Measurements from ENCODE around the gene LSM12.
A peak's percentile ranks its signal among the peaks of the same experiment; 100 is the strongest.
"Not testable (repeated sequence)": the region's sequence is repeated elsewhere in the genome, so short reads cannot be mapped to it uniquely, and the experiment has no call there.

The LSM12 gene

DNA sequence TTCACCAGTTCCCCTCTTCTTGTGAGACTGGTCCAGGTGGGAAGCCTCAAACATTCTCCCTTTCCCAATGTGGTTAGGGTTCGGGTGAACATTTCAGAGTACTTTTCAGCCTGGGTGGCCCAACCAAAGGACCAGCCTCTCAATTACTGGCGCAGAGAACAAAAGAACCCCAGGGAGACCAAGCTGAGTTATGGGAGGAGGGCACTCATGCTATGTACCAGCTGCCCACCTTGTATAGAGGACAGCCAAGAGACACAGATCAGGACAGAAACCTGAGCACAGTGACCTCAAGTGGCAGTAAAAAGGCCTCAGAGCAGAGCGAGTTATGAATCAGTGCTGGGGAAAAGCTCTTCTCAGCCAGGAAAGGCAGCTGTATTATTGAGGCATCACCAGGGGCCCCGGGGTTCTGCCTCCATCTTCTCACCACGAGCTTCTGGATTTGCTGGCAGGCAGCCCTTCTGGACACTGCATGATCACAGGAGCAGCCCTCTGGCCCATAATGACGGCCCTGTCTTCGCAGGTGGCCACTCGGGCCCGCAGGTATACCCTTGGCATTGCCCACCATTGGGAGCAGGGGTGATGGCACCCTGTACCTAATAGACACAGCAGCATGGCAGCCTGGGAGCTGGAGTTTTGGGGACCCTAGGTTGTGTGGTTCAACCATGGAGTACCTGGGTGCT, 7.9 kb upstream of the LSM12 start:
- no peak for DNase-seq

DNA sequence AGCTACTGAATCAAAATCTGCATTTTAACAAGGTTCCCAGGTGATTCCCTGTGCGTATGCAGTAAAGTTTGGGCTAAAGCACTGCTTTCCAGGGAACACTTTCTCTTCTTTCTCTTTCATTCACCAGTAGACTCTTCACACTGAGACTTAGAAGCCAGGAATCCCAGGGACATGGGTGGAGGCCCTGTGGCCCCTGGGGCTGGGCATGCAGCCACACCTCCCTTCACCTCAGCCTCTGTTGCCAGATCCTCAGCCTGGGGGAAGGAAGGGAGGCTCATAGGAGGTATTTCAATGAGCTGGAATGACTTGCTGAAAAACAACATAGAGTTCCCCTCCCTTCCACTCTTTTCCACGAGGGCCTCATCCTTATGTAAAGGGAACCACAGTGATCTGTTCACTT, 5.3 kb upstream of the LSM12 start:
- DNase-seq, result no peak

DNA sequence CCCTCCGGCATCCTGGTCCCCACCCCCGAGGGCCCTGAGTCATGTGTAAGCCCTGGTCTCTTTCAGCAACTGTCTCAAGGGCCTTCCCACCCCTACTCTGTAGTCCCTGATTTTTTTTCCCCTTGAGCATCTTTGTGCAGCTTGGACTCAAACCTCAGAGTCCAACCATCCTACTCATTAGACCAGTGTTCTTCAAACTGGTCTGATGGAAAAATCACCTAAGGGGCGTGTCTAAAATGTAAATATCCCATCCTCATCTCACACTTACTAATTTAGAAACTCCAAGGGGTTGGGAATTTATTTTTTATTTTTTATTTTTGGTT, 4.7 kb upstream of the LSM12 start:
- DNase-seq, result no peak

GRCh38 chr17:44070455-44071197, 4.2 kb upstream of the LSM12 start, which contains the start of gene G6PC3:
Gene G6PC3 (plus strand): TSS chr17:44070735. CDS start chr17:44070966, 231 bp downstream.
- peak; percentile 82 for DNase-seq

DNA sequence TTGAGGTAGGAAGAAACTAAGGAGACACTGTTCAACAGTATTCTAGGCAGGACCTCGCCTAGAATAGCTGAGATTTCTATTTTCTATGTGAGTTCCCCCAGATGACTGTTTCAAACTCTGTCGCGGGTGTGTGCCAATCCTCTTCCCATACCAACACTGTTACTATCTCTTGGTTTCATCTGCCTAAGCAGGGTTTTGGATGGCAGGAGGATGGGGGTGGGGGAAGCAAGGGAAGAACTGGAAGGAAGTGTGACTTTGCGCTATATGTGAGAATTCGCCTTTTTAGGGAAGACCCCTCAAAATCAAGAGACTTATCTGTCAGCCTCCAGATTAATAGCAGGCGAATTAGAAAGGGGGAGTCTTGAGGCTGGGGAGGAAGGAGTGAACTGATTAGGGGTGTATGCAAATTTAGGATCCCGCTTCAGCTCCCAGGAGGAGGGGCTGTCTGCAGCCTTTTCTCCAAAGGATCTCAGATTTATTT, 3.5 kb upstream of the LSM12 start:
- DNase-seq, result no peak

DNA sequence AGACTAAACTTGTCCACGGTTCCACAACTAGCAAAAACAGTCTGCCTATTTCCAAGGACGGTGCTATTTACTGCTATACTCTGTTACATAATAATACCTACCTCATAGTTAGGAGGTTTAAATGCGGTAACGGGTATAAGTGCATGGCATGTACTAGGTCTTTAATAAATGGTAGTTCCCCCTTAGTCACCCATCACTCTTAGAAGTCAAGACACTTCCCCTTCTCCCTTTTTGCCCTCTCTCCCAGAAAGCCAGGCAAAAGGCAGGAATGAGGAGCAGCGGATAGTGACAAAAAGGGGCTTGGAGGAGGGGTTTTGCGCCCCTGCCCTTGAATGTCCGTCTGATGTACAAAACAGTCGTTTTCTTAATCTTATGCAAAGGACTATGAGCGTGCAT, 1.1 kb upstream of the LSM12 start:
- DNase-seq, result no peak

- no peak for DNase-seq
These were observed 735 bp downstream of the LSM12 start for GRCh38 chr17:44065668-44066203.

DNA sequence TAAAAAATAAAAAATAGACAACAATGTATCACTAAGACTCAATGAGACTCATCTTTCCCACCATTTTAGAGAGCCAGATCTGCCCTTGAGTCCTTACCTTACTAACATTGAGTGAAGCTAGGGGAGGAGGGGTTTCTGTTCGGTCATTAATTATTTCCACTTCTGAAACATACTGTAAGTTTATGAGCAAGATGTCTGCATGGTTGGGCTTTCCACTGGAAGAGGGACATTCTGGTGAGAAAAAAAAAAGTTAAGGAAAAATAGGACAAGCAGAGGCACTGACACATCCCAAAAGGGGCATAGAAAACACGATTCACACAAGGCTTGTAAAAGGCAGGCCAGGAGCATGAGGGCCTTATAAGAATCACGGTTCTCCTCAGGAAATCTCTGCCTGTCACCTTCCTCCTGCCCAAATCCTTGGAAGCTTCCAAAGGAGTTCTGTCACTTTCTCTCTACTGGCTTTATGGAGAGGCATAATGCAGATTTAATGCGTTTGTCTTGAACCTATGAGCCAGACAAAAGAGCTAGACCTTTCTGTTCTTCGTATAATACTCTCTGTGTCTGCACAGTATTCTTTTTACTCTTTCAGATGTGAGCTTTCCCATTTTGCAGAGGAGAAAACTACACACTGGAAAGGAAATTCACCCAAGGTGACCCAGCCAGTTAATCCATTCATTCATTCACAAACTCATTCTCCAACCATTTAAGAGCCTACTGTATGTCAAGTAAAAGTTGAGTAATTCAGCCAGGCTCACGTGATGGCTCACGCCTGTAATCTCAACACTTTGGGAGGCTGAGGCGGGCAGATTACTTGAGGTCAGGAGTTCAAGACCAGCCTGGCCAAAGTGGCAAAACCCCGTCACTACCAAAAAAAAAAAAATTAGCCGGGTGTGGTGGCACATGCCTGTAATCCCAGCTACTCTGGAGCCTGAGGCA, 2.5 kb downstream of the LSM12 start:
- no peak for DNase-seq

- no peak for DNase-seq
These were observed 3.6 kb downstream of the LSM12 start for GRCh38 chr17:44062871-44063270.

- no peak for DNase-seq
These were observed 5.0 kb downstream of the LSM12 start for GRCh38 chr17:44061446-44061845.

- no peak for DNase-seq
These were observed 7.2 kb downstream of the LSM12 start for GRCh38 chr17:44059101-44059892.

DNA sequence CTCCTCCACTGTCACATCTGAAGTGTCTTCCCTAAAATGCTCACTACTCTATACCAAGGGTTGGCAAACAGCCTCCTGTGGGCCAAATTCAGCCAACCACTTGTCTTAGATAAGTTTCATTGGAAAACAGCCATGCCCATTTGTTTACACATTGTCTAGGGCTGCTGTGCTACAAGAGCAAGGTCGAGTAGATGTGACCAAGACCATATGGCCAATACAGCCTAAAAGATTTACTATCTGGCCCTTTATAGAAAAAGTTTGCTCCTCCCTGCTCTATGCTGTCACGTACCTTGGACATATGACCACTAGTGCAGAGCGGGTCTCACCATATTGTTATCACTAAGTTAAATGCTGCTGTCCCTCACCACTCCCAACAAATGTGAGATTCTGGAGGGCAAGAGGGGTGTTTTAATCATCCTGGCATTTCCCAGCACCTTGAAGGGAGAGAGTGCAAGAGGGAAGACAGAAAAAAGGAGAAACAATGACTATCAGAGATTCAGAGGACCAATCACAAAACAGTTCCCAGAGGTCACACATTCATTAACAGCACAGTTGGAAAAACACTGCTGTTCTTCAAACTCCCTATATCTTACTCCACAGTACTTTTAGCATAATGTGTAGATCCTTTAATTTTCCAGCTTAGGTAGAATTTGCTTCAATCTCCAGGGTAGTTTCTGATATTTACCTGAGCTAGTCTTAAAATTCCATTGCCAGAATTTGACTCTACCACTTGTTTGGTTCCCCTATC, 13.2 kb downstream of the LSM12 start:
- DNase-seq, result no peak

GRCh38 chr17:44049294-44050060, 17.0 kb downstream of the LSM12 start:
- DNase-seq, result no peak

DNA sequence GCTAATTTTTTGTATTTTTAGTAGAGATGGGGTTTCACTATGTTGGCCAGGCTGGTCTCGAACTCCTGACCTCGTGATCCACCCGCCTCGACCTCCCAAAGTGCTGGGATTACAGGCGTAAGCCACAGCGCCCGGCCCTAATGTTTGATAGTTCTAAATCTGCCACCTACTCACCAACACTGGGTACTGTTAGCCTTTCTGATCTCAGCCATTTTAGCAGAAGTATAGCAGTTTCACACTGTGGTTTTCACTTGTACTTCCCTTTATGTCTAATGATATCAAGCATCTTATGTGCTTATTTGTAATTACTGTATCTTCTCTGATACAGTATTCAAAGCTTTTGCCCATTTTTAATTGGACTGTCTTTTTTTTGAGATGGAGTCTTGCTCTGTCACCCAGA, 19.6 kb downstream of the LSM12 start:
- DNase-seq, result not testable (repeated sequence)

DNA sequence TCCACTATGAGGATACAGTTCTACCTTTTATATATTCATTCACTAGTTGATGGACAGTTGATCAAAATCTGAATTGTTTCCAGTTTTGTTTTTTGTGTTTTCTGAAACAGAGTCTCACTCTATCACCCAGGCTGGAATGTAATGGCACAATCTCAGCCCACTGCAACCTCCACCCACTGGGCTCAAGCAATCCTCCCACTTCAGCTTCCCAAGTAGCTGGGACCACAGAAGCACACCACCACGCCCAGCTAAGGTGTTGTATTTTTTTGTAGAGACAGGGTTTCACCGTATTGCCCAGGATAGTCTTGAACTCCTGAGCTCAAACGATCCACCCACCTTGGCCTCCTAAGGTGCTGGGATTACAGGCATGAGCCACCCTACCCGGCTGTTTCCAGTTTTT, 21.0 kb downstream of the LSM12 start:
- DNase-seq, result no peak

- DNase-seq, result no peak
These were observed 22.4 kb downstream of the LSM12 start for GRCh38 chr17:44044071-44044470.

- DNase-seq, result no peak
These were observed 23.2 kb downstream of the LSM12 start for GRCh38 chr17:44043272-44043696.

GRCh38 chr17:44039829-44040635, 26.4 kb downstream of the LSM12 start:
- no peak for DNase-seq

- DNase-seq, result no peak
These were observed 27.9 kb downstream of the LSM12 start for GRCh38 chr17:44038604-44039011.

DNA sequence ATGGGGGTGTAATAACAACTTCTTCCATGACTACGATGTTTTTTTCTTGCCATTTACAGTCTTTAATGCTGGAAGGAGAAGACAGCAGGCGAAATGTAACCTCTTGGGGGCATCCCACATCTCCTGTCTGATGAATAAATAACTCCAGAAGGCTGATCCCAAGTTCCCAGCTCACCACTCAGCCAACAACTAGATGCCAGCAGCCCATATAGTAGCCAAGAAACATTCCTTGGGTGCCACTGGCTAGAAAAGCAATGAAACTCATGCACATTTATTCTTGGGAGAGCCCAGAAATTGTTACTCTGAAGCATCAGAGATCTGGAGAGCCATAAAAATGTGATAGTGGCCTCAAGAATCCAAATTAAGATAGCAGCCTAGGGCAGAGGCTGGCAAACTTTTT, 29.0 kb downstream of the LSM12 start:
- DNase-seq, result no peak
